ENCODE measurements around the gene THPO. TPM values are rescaled to one million over a fixed set of nuclear protein-coding genes. Genes with fewer than 3 reads are reported as not detected.

Gene THPO
- total and polyA plus RNA-seq, 10 donors = 0.11 to 1.8 (median 0.42) TPM; not detected in 1

GRCh38 chr3:184362668-184363546 is 15.1 kb downstream of the THPO start:
- Histone ChIP-seq H3K4me1 (peaks cover 11 to 62% (median 31%) of the 10 kb centered on the region in 6 donors), H3K27ac (peak overlapping the region; percentile 93 to 98 (median 97)), H3K36me3 (peaks cover 0 to 36% (median 12%) of the 10 kb centered on the region in 6 donors), H3K9me3 (no peaks in the 10 kb centered on the region), H3K4me3 (peak overlapping the region; percentile 82 to 98 (median 90)), H3K27me3 (replicated peaks in 1 of 7) (no peaks in the 10 kb centered on the region)
- 0 to 1% (median 1%) methylated on average over 53 to 68 of the region's 68 CpGs for WGBS, 5 donors
- peak; percentile 98 for DNase-seq
- peak; percentile 92 to 95 (median 92) for TF ChIP-seq POLR2AphosphoS5 (IDR thresholded peaks at IDR 0.05)
- peak; percentile 18 to 78 (median 64) for TF ChIP-seq CTCF (IDR thresholded peaks at IDR 0.05 in 8 of 11, conservative IDR thresholded peaks at IDR 0.05 in 3 of 11)
- TF ChIP-seq POLR2A (IDR thresholded peaks at IDR 0.05) = peak in 1 of 3 donors; percentile 53
- intact Hi-C loops (cut with DNase I; ENCODE audit: low total_unique reads) = no loop called here

- intact Hi-C loops (cut with DNase I; ENCODE audit: low total_unique reads) = no loop called here
These were observed 15.9 kb downstream of the THPO start for GRCh38 chr3:184361932-184362667.

DNA sequence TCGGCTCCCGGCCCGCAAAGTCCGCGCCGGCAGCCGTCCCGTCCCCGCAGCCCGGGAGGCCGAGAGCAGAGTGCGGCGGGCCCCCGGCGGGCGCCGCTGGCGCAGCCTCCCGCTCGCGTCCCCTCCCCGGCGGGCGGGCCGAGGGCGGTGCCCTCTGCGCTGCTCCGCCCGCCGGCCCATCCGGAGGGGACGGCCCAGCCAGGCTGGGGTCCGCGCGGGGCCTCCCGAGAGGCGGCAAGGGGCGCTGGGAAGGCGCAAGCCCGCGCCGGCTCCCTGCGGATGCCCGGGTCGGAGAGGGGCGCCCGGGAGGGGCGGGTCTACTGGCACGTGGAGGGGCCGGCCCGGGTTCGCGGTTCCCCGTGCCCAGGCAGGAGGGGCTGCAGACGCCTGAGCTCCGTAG is 16.5 kb downstream of the THPO start, which contains the start of the genes CLCN2 and POLR2H:
CLCN2 (minus strand) TSS at position 74 of the 400 bp plus-strand sequence. CDS start 126 bp downstream, outside the sequence.
POLR2H (plus strand) TSS at position 179 of the 400 bp plus-strand sequence. CDS start 1,783 bp downstream, outside the sequence.
- WGBS, 5 donors = 0 to 1% (median 0%) methylated on average over 2 to 56 of the region's 56 CpGs; no CpG with 5 or more reads in 1 of the 5 donors
- peaks cover 11 to 62% (median 31%) of the 10 kb centered on the region in 6 donors for H3K4me1 ChIP-seq
- H3K27me3 ChIP-seq (replicated peaks in 1 of 7) = no peaks in the 10 kb centered on the region
- no peaks in the 10 kb centered on the region for H3K9me3 ChIP-seq
- peak; percentile 59 to 76 (median 75) for TF ChIP-seq POLR2AphosphoS5 (IDR thresholded peaks at IDR 0.05)
- no peak for TF ChIP-seq CTCF (IDR thresholded peaks at IDR 0.05 in 8 of 11, conservative IDR thresholded peaks at IDR 0.05 in 3 of 11)
- peak in 1 of 3 donors; percentile 9 for TF ChIP-seq POLR2A (IDR thresholded peaks at IDR 0.05)
- peak within 1 kb of the TSS; percentile 93 to 98 (median 97) for H3K27ac ChIP-seq
- intact Hi-C loops (cut with DNase I; ENCODE audit: low total_unique reads) = no loop called here
- DNase-seq = no peak
- peak within 1 kb of the TSS; percentile 82 to 98 (median 90) for H3K4me3 ChIP-seq
- H3K36me3 ChIP-seq = peaks cover 0 to 30% (median 5%) of the 10 kb centered on the region in 6 donors

More at GRCh38 chr3:184361932-184362667, 15.9 kb downstream of the THPO start:
- 0 to 1% (median 0%) methylated on average over 25 to 38 of the region's 38 CpGs for WGBS, 5 donors
- H3K4me1 ChIP-seq = peaks cover 11 to 62% (median 31%) of the 10 kb centered on the region in 6 donors
- H3K27me3 ChIP-seq (replicated peaks in 1 of 7) = no peaks in the 10 kb centered on the region
- H3K36me3 ChIP-seq = peaks cover 0 to 35% (median 9%) of the 10 kb centered on the region in 6 donors
- peak overlapping the region; percentile 82 to 98 (median 90) for H3K4me3 ChIP-seq
- peak; percentile 92 for DNase-seq
- peak overlapping the region; percentile 93 to 98 (median 97) for H3K27ac ChIP-seq
- TF ChIP-seq POLR2AphosphoS5 (IDR thresholded peaks at IDR 0.05) (peak in 2 of 3 donors; percentile 13 to 15), CTCF (IDR thresholded peaks at IDR 0.05 in 8 of 11, conservative IDR thresholded peaks at IDR 0.05 in 3 of 11) (no peak)
- H3K9me3 ChIP-seq = no peaks in the 10 kb centered on the region
